ENCODE results near the gene TMEM63C. TPM values are rescaled to one million over a fixed set of nuclear protein-coding genes. Genes with fewer than 3 reads are reported as not detected.
"Not testable (repeated sequence)": the region's sequence is repeated elsewhere in the genome, so short reads cannot be mapped to it uniquely, and the experiment has no call there.

The TMEM63C gene
- total and polyA plus RNA-seq, 2 donors (not counting 3 experiments of a cell fraction or from before 2014, with no cell fraction given) = not detected

- POLR2A ChIA-PET = no interaction called here
- Histone ChIP-seq H3K9ac (replicated peaks; ENCODE audit: extremely low read depth, insufficient read depth, low read length) (no peak overlapping the region), H2AFZ (ENCODE audit: low read depth, low read length) (no peak overlapping the region), H3K27me3 (ENCODE audit: control insufficient read depth in 2 of 2, insufficient read depth in 2 of 2, low read length in 2 of 2) (no peaks in the 10 kb centered on the region), H3K9me1 (replicated peaks; ENCODE audit: control insufficient read depth, extremely low read depth, insufficient read depth, low read length) (no peaks in the 10 kb centered on the region), H3K9me3 (replicated peaks; ENCODE audit: control insufficient read depth, insufficient read depth, low read length) (no peaks in the 10 kb centered on the region), H4K20me1 (replicated peaks; ENCODE audit: control insufficient read depth, extremely low read depth, insufficient read depth, low read length) (no peaks in the 10 kb centered on the region), H3K36me3 (ENCODE audit: control insufficient read depth in 2 of 2, extremely low read depth in 1 of 2, insufficient read depth in 2 of 2, low read length in 2 of 2) (no peaks in the 10 kb centered on the region), H3K79me2 (ENCODE audit: control insufficient read depth, insufficient read depth, low read length) (no peaks in the 10 kb centered on the region), H3K4me1 (ENCODE audit: control insufficient read depth, extremely low read depth, insufficient read depth, low read length) (no peaks in the 10 kb centered on the region), H3K27ac (ENCODE audit: insufficient read depth, low read depth, low read length) (no peak overlapping the region), H3K4me3 (replicated peaks in 1 of 3; ENCODE audit: insufficient read depth in 1 of 3, low read depth in 1 of 3, low read length in 3 of 3) (no peak overlapping the region), H3K4me2 (ENCODE audit: insufficient read depth, low read length) (no peak overlapping the region)
- intact Hi-C loops (cut with micrococcal nuclease) (no loop called here), dilution Hi-C loops (cut with MboI; ENCODE audit: extremely low pct_ligation_motif_present, low sequenced_read_pairs) (no loop called here)
- DNase-seq (ENCODE audit: low read depth, low spot score) (no peak), FAIRE-seq (no peak)
- BruUV-seq (replicated peaks) = no TSS peak
- no peak for TF ChIP-seq GATA2 (IDR thresholded peaks at IDR 0.05; ENCODE audit: insufficient read depth, insufficient read length, low read depth, low read length)
- no peak for TF ChIP-seq FOS (IDR thresholded peaks at IDR 0.05; ENCODE audit: borderline replicate concordance, insufficient read depth, low read length)
- no peak for TF ChIP-seq EZH2 (IDR thresholded peaks at IDR 0.05; ENCODE audit: borderline replicate concordance, low read depth, low read length, severe bottlenecking)
- CTCF ChIA-PET = no interaction called here
Observed at GRCh38 chr14:77170045-77170444, 11.6 kb upstream of the TMEM63C start.

- TF ChIP-seq POLR2AphosphoS5 (IDR thresholded peaks at IDR 0.05; ENCODE audit: insufficient read depth, low read depth, low read length) (no peak), EZH2 (IDR thresholded peaks at IDR 0.05; ENCODE audit: borderline replicate concordance, low read depth, low read length, severe bottlenecking) (no peak), POLR2A (IDR thresholded peaks at IDR 0.05; ENCODE audit: low read depth, low read length) (no peak), GATA2 (IDR thresholded peaks at IDR 0.05; ENCODE audit: insufficient read depth, insufficient read length, low read depth, low read length) (no peak), FOS (IDR thresholded peaks at IDR 0.05; ENCODE audit: borderline replicate concordance, insufficient read depth, low read length) (no peak), JUN (IDR thresholded peaks at IDR 0.05; ENCODE audit: borderline replicate concordance, insufficient read depth, insufficient read length, low read depth) (no peak)
- Histone ChIP-seq H3K9me1 (replicated peaks; ENCODE audit: control insufficient read depth, extremely low read depth, insufficient read depth, low read length) (no peaks in the 10 kb centered on the region), H3K79me2 (ENCODE audit: control insufficient read depth, insufficient read depth, low read length) (no peaks in the 10 kb centered on the region), H3K36me3 (ENCODE audit: control insufficient read depth in 2 of 2, extremely low read depth in 1 of 2, insufficient read depth in 2 of 2, low read length in 2 of 2) (no peaks in the 10 kb centered on the region), H2AFZ (ENCODE audit: low read depth, low read length) (no peak overlapping the region), H3K4me3 (replicated peaks in 1 of 3; ENCODE audit: insufficient read depth in 1 of 3, low read depth in 1 of 3, low read length in 3 of 3) (no peak overlapping the region), H3K27ac (ENCODE audit: insufficient read depth, low read depth, low read length) (no peak overlapping the region), H4K20me1 (replicated peaks; ENCODE audit: control insufficient read depth, extremely low read depth, insufficient read depth, low read length) (no peaks in the 10 kb centered on the region), H3K4me2 (ENCODE audit: insufficient read depth, low read length) (no peak overlapping the region), H3K4me1 (ENCODE audit: control insufficient read depth, extremely low read depth, insufficient read depth, low read length) (no peaks in the 10 kb centered on the region), H3K9me3 (replicated peaks; ENCODE audit: control insufficient read depth, insufficient read depth, low read length) (no peaks in the 10 kb centered on the region), H3K9ac (replicated peaks; ENCODE audit: extremely low read depth, insufficient read depth, low read length) (no peak overlapping the region), H3K27me3 (ENCODE audit: control insufficient read depth in 2 of 2, insufficient read depth in 2 of 2, low read length in 2 of 2) (no peaks in the 10 kb centered on the region)
- POLR2A ChIA-PET = no interaction called here
- FAIRE-seq (no peak), DNase-seq (ENCODE audit: low read depth, low spot score) (no peak)
- dilution Hi-C loops (cut with MboI; ENCODE audit: extremely low pct_ligation_motif_present, low sequenced_read_pairs) = no loop called here
- CTCF ChIA-PET = interaction anchor here (1.0 to 2.0 kb wide), 3 partner anchors 22 to 143 kb away, joined by 3 to 7 read pairs (median 4); no protein-coding TSS in a partner anchor
- BruUV-seq (replicated peaks) = no TSS peak
- intact Hi-C loops (cut with micrococcal nuclease) = no loop called here
Observed at GRCh38 chr14:77172916-77173315, 8.7 kb upstream of the TMEM63C start.

- CTCF ChIA-PET = interaction anchor here (1.2 kb wide), 1 partner anchor 23 kb away, joined by 4 read pairs; no protein-coding TSS in a partner anchor
- dilution Hi-C loops (cut with MboI; ENCODE audit: extremely low pct_ligation_motif_present, low sequenced_read_pairs); H3K79me2 ChIP-seq (ENCODE audit: control insufficient read depth, insufficient read depth, low read length); H3K36me3 ChIP-seq (ENCODE audit: control insufficient read depth in 2 of 2, extremely low read depth in 1 of 2, insufficient read depth in 2 of 2, low read length in 2 of 2); H3K4me2 ChIP-seq (ENCODE audit: insufficient read depth, low read length); H3K9me3 ChIP-seq (replicated peaks; ENCODE audit: control insufficient read depth, insufficient read depth, low read length); H3K4me3 ChIP-seq (replicated peaks in 1 of 3; ENCODE audit: insufficient read depth in 1 of 3, low read depth in 1 of 3, low read length in 3 of 3); H3K9me1 ChIP-seq (replicated peaks; ENCODE audit: control insufficient read depth, extremely low read depth, insufficient read depth, low read length); H2AFZ ChIP-seq (ENCODE audit: low read depth, low read length); BruUV-seq (replicated peaks); H4K20me1 ChIP-seq (replicated peaks; ENCODE audit: control insufficient read depth, extremely low read depth, insufficient read depth, low read length); H3K27ac ChIP-seq (ENCODE audit: insufficient read depth, low read depth, low read length); intact Hi-C loops (cut with micrococcal nuclease); H3K4me1 ChIP-seq (ENCODE audit: control insufficient read depth, extremely low read depth, insufficient read depth, low read length); H3K9ac ChIP-seq (replicated peaks; ENCODE audit: extremely low read depth, insufficient read depth, low read length); H3K27me3 ChIP-seq (ENCODE audit: control insufficient read depth in 2 of 2, insufficient read depth in 2 of 2, low read length in 2 of 2); POLR2A ChIA-PET: not testable (repeated sequence)
- DNase-seq (ENCODE audit: low read depth, low spot score) (peak; percentile 25), FAIRE-seq (peak; percentile 15)
Observed at GRCh38 chr14:77173911-77174617, 7.5 kb upstream of the TMEM63C start.
